LNCaP clone FGC (cell line): ENCODE results near the gene RPN1.

Experiments used
- DNase-seq: peaks from one replicate; pipeline ENCODE4 v3.0.0-alpha.2; 2011; ENCODE audit warnings: low read depth
- H3K4me3 ChIP-seq: 2 replicates; pipeline ENCODE4 v1.5.1; 2011; ENCODE audit warnings: mild to moderate bottlenecking, low read depth, low read length, control low read depth
- TF ChIP-seq, protein P1 (sequence below): IDR thresholded peaks from 2 replicates; pipeline ENCODE4 v1.5.1; 2012; ENCODE audit warnings: mild to moderate bottlenecking; ENCODE audit not compliant: control insufficient read depth, insufficient read depth; ENCODE audit errors: extremely low read depth

Gene RPN1

DNA sequence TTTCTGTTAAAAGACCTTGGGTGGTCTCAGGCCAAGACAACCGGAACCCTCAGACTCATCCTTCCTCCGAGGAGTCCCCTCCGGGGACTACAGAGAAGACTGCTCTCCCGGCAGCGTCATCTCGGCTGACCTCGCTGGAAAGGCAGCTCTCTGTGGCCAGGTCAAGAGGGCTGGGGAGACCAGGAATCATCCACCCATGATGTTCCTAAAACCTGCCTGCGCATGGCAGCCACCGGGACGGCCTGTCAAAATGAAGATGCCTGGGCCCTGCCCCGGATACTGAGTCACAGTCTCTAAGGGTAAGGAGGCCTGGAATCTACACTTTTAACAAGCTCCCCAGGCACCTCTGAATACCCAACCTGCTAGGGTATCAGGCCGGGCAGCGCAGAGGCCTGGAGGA is 78.6 kb downstream of the RPN1 start:
- TF ChIP-seq, protein P1, sequence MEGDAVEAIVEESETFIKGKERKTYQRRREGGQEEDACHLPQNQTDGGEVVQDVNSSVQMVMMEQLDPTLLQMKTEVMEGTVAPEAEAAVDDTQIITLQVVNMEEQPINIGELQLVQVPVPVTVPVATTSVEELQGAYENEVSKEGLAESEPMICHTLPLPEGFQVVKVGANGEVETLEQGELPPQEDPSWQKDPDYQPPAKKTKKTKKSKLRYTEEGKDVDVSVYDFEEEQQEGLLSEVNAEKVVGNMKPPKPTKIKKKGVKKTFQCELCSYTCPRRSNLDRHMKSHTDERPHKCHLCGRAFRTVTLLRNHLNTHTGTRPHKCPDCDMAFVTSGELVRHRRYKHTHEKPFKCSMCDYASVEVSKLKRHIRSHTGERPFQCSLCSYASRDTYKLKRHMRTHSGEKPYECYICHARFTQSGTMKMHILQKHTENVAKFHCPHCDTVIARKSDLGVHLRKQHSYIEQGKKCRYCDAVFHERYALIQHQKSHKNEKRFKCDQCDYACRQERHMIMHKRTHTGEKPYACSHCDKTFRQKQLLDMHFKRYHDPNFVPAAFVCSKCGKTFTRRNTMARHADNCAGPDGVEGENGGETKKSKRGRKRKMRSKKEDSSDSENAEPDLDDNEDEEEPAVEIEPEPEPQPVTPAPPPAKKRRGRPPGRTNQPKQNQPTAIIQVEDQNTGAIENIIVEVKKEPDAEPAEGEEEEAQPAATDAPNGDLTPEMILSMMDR, result no peak
- H3K4me3 ChIP-seq, result no peak overlapping the region
- no peak for DNase-seq
